HG03354 (cell line): ENCODE data around the gene BCL2.
A peak's percentile ranks its signal among the peaks of the same experiment; 100 is the strongest.
"Not testable (repeated sequence)": the region's sequence is repeated elsewhere in the genome, so short reads cannot be mapped to it uniquely, and the experiment has no call there.

ENCODE experiments used
- ATAC-seq: cut with Tn5 transposase; IDR thresholded peaks from one replicate; pipeline ENCODE4 v1.9.1; 2021; ENCODE audit warnings: mild to moderate bottlenecking; ENCODE audit not compliant: unreplicated experiment, poor library complexity, severe bottlenecking

Gene BCL2

DNA sequence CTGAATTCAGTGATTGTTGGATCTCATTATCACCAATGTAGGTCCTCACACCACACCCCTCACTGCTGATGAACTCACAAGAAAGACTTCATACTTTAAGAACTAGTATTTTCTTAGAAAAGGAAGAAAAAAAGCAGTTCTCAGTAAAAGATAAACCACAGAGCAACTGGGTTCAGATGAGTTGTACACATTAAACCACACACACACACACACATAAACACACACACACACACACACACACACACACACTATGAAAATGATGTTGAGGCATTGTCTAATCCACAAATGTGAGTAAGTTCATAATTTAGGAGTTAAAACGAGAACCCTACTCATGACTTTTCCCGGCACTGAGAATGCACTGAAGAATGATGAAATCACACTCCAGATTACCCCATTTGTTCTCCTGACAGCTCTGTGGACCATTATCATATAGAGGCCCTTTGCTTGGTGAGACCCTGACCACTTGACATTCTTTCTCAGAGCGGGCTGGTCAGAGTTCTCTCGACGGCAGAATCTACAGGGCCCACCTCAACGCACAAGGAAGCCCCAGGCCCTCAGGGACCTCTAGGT, 106.2 kb downstream of the BCL2 start:
- ATAC-seq, result no peak

DNA sequence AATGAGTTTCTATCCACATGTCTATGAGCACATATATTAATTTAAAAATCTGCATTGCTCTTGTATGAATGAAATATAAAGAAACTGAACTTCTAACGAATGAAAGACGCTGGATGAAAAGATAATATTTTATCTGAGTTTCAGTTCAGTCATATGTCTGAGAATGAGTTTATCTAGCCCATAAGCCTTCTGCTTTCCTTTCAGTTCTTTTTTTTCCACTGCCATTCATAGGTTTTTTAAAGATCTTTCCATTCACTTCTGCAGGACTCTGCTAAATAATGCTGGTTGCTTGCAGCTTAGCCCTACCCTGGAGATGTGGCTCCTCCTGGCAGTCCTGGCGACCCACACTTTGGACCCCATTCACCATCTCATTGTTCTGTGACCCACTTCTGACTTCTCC, 109.0 kb downstream of the BCL2 start:
- ATAC-seq, result no peak

DNA sequence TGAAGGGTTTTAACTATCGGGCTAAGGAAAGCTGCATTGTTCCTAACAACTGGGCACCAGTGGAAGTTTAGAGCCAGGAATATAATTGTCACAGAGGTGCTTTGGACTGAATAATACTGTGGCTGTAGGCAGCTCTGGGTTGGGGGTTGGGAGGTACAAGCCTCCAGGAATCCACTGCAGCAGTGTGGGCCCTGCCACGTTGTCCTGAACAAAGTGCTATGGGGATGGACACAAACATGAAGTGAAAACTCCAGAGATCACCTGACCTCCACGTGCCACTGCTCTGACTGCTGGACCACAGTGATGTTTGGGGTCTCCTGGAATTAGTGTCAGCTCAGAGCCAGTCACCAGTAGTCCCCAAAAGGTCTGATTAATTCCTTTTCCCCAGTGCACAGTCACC, 110.9 kb downstream of the BCL2 start:
- ATAC-seq, result no peak

DNA sequence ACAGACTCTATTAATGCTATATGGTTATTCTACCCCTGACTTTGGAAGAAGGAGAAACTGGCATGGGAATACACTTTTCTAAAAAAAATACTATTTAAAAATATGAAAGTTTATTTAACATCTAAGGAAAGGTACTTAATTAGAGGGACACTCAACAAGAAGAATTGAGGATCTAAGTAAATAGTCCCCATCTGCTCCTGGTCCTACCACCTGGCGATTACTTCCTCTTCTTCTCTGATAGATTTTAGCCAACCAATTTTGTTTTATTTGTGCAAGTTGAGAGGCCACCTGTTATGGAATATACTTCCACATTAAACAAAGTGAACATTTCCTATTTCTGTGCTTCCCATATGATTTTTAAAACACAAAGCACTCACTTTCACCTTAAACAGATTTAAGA, 111.7 kb downstream of the BCL2 start:
- no peak for ATAC-seq

DNA sequence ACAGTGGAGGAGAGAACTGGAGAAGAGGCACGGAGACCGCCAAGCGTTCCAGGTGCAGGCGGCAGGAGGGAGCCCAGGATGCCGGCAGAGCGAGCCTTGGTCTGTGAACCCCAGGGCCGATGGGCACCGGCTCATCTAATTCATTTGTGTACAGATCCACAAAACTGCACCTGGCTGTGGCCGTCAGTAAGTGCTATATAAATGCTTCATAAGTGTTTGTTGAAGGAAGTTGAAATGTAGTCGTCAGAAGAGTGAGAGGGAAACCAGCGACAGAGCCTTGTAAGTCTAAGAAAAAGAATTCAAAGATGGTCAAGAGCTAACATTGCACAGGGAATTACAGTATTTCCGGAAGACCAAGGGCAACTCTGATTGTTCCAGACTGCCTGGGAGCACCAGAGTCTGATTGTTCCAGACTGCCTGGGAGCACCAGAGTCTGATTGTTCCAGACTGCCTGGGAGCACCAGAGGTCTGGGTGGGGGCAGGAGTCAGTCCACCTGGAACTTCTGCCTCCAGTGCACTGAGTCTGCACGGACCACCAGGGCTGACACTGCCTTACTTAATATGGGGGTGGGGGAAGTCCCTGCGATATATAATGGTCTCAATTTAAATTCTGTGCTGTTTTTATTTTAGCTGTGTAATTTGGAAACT, 112.3 kb downstream of the BCL2 start:
- ATAC-seq, result peak; percentile 52

DNA sequence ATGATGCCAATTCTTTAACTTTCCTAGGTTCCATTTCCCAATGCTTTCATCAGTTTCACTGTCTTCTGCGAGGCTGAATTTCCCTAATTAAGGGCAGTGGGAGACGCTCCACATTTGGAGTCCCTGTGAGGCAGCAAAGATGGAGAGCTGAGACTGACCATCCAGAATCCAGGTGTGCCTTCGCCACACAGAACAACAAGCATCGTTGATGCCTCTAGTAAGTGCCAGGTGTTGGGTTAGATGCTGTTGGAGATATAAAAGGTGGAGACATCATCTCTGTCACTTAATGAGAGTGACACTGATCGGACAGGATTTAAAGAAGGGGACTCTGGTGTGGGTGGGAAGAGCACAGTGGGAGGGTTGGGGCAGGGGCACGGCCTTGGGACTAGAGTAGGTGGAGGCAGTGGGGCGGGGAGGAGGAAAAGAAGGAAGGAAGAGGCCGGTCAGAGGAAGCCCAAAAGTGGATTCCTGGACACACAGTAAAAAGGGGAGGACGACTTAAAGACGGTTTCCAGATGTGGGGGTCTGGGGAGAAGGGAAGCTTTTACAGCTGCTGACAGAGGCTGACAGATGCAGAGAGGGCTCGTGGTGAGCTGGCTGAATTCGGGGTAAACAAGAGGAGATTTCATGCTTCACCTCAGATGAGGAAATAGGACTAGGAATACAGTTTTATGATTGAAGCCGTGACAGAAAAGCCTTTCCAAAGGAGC, 113.0 kb downstream of the BCL2 start:
- ATAC-seq, result peak; percentile 21

DNA sequence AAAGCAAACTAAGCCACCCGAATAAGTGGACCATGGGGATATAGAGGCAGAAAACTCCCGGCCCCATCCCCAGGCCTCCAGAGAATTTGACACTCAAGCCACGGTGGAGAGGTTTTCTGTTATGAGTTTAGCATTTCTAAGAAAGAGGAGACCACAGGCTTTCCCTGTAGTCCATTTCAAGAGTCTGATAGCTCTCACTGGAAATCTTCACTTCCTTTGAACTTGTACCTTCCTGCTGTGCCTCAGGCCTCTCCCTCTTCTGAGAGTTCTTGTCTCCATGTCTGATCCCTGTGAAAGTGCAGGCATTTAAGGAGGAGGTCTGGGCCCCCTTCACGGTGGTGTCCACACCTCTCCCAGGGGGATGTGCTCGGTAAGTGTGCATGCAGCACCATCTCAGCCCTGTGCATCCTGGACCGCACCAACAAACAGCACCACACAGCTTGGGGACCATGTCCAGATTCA, 113.7 kb downstream of the BCL2 start:
- peak; percentile 32 for ATAC-seq

DNA sequence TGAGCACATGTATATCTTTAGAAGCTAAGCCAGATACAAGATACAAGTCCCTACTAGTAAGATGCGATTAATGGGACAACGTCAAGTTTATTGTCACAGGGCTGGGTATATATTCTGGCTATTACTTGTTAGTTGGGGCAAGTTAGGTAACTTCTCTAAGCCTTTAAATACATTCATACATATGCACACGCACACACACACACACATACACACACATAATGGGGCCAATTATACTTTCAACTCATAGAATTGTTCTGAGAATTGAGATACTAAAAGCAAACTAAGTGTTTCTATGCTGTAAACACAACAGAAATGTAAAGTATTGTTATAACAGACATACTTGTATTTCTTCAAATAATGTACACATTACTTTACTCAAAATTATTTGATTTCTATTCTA, 116.1 kb downstream of the BCL2 start:
- ATAC-seq, result no peak

DNA sequence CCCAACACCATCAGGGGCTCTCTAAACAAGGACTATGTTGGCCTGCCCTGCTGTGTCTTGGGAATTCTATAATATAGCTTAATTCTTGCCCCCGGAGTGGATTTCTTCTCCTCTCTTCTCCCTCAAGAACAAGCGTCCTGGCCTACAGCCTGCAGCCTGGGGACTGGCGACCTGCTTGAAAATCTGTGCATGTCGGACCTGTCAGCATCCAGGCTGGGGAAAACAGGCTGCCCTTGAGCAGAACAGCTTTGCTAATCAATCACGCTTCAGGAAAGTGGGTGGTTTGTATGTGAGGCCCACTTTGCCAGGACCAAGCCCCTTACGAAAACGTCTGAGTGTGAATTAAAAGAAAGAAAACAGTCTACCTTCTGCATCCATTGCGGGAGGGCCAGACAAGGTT, 116.7 kb downstream of the BCL2 start:
- ATAC-seq, result no peak

DNA sequence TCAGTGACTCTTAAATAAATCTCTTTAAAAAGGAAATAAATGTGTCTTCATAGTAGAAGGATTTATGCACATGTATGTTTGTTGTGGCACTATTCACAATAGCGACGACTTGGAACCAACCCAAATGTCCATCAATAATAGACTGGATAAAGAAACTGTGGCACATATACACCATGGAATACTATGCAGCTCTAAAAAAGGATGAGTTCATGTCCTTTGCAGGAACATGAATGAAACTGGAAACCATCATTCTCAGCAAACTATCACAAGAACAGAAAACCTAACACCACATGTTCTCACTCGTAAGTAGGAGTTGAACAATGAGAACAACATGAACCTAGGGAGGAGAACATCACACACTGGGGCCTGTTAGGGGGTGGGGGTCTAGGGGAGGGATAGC, 118.1 kb downstream of the BCL2 start:
- ATAC-seq, result not testable (repeated sequence)

DNA sequence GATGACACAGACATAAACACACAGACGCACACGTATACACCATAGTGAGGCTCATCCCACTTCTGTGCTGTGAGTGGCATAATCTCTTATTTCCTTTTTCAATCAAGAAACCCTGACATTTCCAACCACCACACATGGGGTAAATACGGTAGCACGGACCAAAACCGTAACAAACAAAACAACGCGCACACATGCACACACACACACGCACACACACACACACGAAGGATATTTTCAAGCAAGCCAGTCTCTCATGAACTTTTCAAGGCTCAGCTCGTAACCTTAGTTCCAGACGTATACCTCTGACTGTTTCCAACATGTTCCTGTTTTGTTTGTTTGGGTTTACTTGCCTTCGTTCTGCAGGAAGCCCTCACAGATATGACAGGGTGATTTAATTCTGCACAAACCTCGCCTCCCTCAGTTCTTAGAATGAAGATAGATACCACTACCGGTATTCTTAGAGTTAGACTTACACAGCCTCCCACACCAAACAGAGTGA, 119.8 kb downstream of the BCL2 start:
- ATAC-seq, result no peak

DNA sequence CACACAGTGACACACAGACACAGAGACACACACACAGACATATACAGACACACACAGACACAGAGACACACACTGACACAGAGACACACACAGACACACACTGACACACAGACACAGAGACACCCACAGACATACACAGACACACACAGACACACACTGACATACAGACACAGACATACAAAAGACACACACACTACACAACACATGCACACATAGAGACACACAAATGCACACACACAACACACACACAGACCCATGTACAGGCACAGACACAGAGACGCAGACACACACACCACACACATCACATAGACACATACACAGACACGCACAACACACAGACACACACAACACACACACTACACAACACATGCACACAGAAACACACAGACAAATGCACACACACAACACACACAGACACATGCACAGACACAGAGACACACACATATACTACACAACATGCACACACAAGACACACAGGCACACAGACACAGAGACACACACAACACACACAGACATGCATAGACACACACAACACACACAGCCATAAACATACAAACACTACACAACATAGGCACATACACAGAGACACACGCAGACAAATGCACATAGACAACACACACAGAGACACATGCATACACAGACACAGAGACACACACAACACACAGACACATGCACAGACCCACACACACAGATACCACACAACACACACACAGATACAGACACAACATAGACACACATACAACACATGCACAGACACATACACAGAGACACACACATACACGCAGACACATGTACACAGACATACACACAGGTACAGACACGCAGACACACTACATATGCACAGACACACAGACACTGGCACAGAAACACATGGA, 120.5 kb downstream of the BCL2 start:
- ATAC-seq, result no peak

DNA sequence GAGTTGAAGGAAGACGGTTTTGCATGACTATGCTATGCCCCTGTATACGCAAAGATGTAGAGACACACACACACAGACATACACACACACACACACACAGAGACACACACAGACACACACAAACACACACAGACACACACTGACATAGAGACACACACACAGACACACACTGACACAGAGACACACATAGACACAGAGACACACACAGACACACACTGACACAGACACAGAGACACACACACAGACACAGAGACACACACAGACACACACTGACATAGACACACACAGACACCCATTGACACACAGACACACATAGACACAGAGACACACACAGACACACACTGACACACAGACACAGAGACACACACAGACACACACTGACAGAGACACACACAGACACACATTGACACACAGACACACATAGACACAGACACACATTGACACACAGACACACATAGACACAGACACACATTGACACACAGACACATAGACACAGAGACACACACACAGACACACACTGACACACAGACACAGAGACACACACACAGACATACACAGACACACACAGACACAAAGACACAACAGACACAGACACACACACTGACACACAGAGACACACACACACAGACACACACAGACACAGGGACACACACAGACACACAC, 121.3 kb downstream of the BCL2 start:
- ATAC-seq, result no peak

DNA sequence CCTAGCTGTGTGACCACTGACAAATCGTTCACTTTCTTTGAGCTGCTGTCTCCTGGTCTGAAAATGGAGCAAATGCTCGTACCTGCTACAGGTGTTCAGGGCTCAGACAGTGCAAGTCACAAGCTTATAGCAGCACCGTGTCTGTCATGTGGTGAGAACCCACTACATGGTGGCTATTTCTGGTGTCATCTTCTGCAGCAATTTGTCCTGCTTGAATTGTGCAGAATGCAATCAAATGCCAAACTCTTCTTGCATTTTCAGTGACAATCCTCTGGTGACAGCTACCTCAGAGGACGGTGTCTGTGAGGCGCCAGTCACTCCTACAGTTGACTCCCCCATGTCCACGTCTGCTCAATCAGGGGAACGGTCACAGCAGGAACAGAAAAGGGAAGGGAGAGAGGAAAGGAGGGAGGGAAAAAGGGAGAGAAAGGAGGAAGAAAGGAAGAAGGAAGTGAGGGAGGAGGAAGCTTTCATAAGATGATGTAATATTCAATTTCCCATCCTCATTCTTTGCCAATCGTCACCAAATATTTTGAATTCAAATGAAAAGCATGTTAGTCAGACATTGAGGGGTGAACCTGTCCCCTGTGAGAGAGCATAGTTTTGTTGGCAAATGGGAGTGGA, 122.2 kb downstream of the BCL2 start:
- no peak for ATAC-seq

DNA sequence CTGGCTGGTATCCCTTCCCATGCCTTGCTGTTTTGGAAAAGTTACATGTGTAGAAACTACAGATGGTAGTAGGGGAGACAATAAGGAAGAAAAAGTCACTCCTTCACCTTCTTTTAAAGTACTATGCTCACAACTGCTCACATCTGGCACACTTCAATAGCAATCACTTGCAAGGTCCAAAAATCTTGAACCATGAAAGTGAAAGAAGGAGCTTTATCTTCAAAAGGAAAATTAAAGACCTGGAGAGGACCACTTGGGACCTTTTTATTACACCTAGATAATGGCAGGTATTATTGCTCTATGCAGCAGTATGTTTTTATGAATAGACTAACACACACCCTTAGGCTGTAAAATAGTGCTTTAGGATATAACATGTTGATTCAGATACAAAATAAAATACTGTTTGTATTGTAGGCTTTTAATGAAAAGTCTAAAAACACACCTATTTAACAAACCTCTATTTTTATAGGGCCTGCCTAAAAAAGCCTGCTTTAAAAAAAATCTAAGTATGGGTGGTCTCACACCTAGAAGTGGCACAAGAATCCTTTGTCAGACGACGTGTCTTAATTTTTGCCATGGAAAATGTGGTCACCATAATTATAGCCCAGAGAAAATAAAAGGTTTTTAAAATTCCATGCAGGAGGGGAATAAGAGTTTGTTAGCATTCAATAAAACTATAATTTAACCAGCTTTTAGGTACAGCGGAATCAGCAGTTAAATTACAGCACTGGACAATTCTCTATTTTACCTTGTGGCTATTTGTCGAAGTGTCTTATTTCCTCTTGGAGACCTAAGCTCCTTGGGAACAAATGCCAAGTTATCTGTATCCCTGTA, 124.0 kb downstream of the BCL2 start:
- no peak for ATAC-seq

DNA sequence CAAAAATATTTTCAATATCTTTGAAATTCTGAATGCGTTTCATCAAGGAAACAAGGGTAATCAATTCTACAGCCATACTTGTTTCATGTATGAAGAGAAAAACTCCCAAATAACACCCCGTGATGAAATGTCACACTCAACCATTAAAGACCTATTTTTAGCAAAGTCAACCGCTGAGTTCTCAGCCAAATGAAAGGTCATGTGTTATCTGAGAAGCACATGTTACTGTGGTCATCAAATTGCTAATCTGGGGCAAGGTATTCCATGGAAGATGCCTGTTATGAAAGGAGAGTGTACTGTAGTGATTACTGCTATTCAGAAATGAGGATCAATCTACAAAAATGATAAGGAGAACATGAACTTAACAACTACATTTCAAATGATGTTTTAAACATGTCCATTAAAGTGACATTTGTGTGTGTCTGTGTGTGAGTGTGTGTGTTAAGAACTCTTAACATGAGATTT, 126.7 kb downstream of the BCL2 start:
- peak; percentile 60 for ATAC-seq

DNA sequence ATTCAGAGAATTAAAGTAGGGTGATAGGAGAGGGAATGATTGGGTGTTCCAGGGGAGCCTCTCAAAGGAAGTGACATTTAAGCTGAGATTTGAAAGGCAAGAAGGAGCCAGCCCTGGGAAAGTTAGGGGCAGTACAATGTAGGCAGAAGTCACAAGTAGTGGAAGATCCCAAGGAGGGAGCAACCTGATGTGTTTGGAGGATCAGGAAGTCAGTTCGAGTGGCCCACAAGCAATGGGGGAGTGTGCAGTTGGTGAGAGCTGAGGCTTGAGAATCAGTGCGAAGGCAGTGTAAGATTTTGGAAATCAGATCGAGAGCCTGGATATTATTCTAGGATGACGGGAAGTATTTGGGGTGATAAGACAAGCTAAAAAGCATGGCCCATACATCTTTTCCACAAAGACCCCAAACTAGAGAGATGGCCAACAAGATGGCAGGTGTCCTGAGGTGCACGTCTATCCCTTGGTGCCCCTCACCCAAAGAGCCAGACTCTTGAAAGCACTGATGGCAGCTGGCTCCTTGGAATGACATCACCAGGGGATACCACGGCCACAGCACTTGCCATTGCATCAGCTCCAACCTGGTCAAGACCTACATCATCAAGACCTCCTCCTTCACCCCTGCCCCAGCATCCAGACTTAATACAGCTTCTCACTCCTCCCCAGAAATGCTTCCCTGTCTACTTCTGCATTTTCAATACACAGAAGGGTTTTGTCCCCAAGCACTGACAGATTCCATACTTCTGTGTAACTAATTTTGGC, 127.3 kb downstream of the BCL2 start:
- ATAC-seq, result peak; percentile 43

DNA sequence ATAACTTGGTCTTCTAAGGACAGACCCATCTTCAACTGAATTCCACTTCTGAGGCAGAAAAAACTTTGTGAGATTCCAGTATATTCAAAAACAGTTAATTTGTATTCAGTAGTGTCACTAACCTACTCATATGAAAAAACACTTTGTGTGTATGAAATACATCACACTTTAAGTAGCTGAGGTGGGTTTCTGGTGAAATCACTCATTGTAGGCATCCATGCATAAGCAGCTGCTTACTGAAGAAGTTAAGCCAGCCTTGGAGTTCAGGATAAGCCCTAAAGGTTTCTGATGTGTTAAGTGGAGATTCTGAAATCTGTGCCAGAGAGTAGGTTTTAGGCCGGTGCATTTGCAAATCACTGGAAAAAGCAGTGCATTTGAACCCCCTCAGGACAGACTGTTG, 128.2 kb downstream of the BCL2 start:
- no peak for ATAC-seq
